OCI-LY1 (cell line): Measurements from ENCODE around the gene THBS4.

Source experiments
- H2AFZ ChIP-seq: fragments of 200-600 bp; sonication (generic), shearing (Covaris generic); 2 replicates; pipeline ENCODE4 v1.6.0; 2014; ENCODE audit warnings: antibody characterized with exemption, mild to moderate bottlenecking, low read length
- H3F3A ChIP-seq: fragments of 200-600 bp; sonication (generic), shearing (Covaris generic); 2 replicates; pipeline ENCODE4 v1.6.0; 2014; ENCODE audit warnings: mild to moderate bottlenecking, antibody characterized with exemption, low read length, moderate library complexity; ENCODE audit not compliant: insufficient read depth
- H3K27ac ChIP-seq: fragments of 200-600 bp; sonication (generic); 2 replicates; pipeline ENCODE4 v1.5.1; 2014; ENCODE audit warnings: low read length, mixed run types, mild to moderate bottlenecking, low read depth; ENCODE audit not compliant: poor library complexity, severe bottlenecking
- H3K27me3 ChIP-seq: fragments of 200-600 bp; sonication (generic); 2 replicates; pipeline ENCODE4 v1.6.0; 2014; ENCODE audit warnings: antibody characterized with exemption, mild to moderate bottlenecking, low read length, moderate library complexity; ENCODE audit not compliant: insufficient read depth
- H3K36me3 ChIP-seq: fragments of 200-600 bp; sonication (generic); 2 replicates; pipeline ENCODE4 v1.6.1; 2014; ENCODE audit warnings: mild to moderate bottlenecking, antibody characterized with exemption, low read length, moderate library complexity, mixed read lengths; ENCODE audit not compliant: insufficient read depth
- H3K4me1 ChIP-seq: fragments of 200-600 bp; sonication (generic); 2 replicates; pipeline ENCODE4 v1.5.1; 2014; ENCODE audit warnings: mild to moderate bottlenecking, low read length, moderate library complexity; ENCODE audit not compliant: insufficient read depth, severe bottlenecking
- H3K4me2 ChIP-seq: fragments of 200-600 bp; sonication (generic), shearing (Covaris generic); 2 replicates; pipeline ENCODE4 v1.6.1; 2014; ENCODE audit warnings: low read length
- H3K4me3 ChIP-seq: fragments of 200-600 bp; sonication (generic); 2 replicates; pipeline ENCODE4 v1.5.1; 2014; ENCODE audit warnings: low read length, low read depth, mild to moderate bottlenecking, mixed read lengths; ENCODE audit not compliant: poor library complexity, severe bottlenecking
- H3K79me2 ChIP-seq: fragments of 200-600 bp; shearing (Covaris generic); 2 replicates; pipeline ENCODE4 v1.6.1; 2016; ENCODE audit warnings: mixed run types, low read length, mixed read lengths; ENCODE audit not compliant: insufficient read depth
- H3K9ac ChIP-seq: fragments of 200-600 bp; sonication (generic), shearing (Covaris generic); 2 replicates; pipeline ENCODE4 v1.6.1; 2014; ENCODE audit warnings: mild to moderate bottlenecking, low read length, mixed read lengths
- H3K9me2 ChIP-seq: fragments of 200-600 bp; sonication (generic), shearing (Covaris generic); 2 replicates; pipeline ENCODE4 v1.6.1; 2014; ENCODE audit warnings: low read depth, mild to moderate bottlenecking, low read length, mixed read lengths
- H3K9me3 ChIP-seq: fragments of 200-600 bp; shearing (Covaris generic); 2 replicates; pipeline ENCODE4 v1.6.1; 2014; ENCODE audit warnings: low read length, mixed read lengths
- H4K20me1 ChIP-seq: fragments of 200-600 bp; sonication (generic), shearing (Covaris generic); 2 replicates; pipeline ENCODE4 v1.6.0; 2016; ENCODE audit warnings: mild to moderate bottlenecking, low read length; ENCODE audit not compliant: insufficient read depth
- CTCF ChIP-seq: fragments of 200-600 bp; sonication (generic), shearing (Covaris generic); IDR thresholded peaks from 2 replicates; pipeline ENCODE4 v1.5.1; 2017; ENCODE audit warnings: mild to moderate bottlenecking, antibody characterized with exemption, low read length, moderate library complexity, mixed read lengths
- EZH2 ChIP-seq: fragments of 200-600 bp; sonication (generic), shearing (Covaris generic); IDR thresholded peaks from 2 replicates; pipeline ENCODE4 v1.8.0; 2017; ENCODE audit warnings: borderline replicate concordance, mixed run types, mild to moderate bottlenecking, antibody characterized with exemption, low read length, moderate library complexity, mixed read lengths

The THBS4 gene

GRCh38 chr5:80064124-80064523, 29.0 kb downstream of the THBS4 start:
- H3K27me3 ChIP-seq: peaks cover 3% of the 10 kb centered on the region; the same call in 1 of the 2 replicates
- no peaks in the 10 kb centered on the region for H3K4me1 ChIP-seq
- H3K4me2 ChIP-seq: no peak overlapping the region
- no peak overlapping the region for H3K4me3 ChIP-seq
- no peaks in the 10 kb centered on the region for H3K9me3 ChIP-seq
- no peaks in the 10 kb centered on the region for H4K20me1 ChIP-seq
- H3K9ac ChIP-seq: no peak overlapping the region
- H3K36me3 ChIP-seq: no peaks in the 10 kb centered on the region
- no peak overlapping the region for H2AFZ ChIP-seq
- no peaks in the 10 kb centered on the region for H3F3A ChIP-seq
- H3K27ac ChIP-seq: no peak overlapping the region
- H3K79me2 ChIP-seq: no peaks in the 10 kb centered on the region
- no peak for TF ChIP-seq EZH2
- no peak for TF ChIP-seq CTCF
- H3K9me2 ChIP-seq: no peaks in the 10 kb centered on the region

GRCh38 chr5:80067016-80067415, 31.9 kb downstream of the THBS4 start:
- Histone ChIP-seq H3K27me3 (no peaks in the 10 kb centered on the region; the same call in 1 of the 2 replicates), H3K4me2 (no peak overlapping the region), H3K27ac (no peak overlapping the region), H3F3A (no peaks in the 10 kb centered on the region), H3K4me3 (no peak overlapping the region), H3K36me3 (no peaks in the 10 kb centered on the region), H3K9me3 (no peaks in the 10 kb centered on the region), H2AFZ (no peak overlapping the region), H3K4me1 (no peaks in the 10 kb centered on the region), H4K20me1 (no peaks in the 10 kb centered on the region), H3K9ac (no peak overlapping the region), H3K9me2 (no peaks in the 10 kb centered on the region), H3K79me2 (no peaks in the 10 kb centered on the region)
- TF ChIP-seq CTCF (no peak), EZH2 (no peak)

GRCh38 chr5:80067531-80068245, 32.5 kb downstream of the THBS4 start:
- Histone ChIP-seq H3F3A (no peaks in the 10 kb centered on the region), H3K9me3 (no peaks in the 10 kb centered on the region), H3K4me1 (no peaks in the 10 kb centered on the region), H3K9me2 (no peaks in the 10 kb centered on the region), H4K20me1 (no peaks in the 10 kb centered on the region), H3K9ac (no peak overlapping the region), H3K4me2 (no peak overlapping the region), H3K36me3 (no peaks in the 10 kb centered on the region), H3K27ac (no peak overlapping the region), H3K79me2 (no peaks in the 10 kb centered on the region), H3K27me3 (no peaks in the 10 kb centered on the region; the same call in 1 of the 2 replicates), H2AFZ (no peak overlapping the region), H3K4me3 (no peak overlapping the region)
- TF ChIP-seq EZH2: no peak
- TF ChIP-seq CTCF: no peak
